Measurements from ENCODE around the gene KRT33A.

KRT33A gene

DNA sequence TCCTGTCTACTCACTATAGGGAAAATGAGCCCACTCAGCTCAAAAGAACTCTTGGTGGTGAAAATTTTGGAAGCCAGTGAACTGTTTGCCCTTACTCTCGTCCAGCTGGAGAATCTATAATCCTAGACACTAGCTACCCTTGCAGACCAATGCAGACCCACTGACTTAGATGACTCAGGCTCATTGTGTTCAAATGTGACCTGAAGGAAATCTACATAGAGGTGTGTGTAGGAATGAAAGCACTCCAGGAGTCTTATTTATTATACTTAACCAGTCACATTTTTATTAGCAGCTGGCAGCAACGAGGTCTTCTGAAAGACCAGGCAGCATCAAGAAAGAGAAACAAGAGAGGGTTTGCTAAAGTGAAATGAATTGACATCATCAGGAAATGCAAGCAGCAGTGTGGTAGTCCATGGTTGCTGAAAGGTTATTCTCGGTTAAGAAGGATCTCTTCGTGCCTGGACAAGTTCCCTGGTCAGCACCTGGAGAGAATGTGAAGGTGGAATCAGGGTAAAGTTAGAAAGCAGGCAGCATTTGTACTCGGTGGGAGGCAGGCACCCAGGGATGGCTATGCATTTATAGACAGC is 49.3 kb downstream of the KRT33A start:
- H3K36me3 ChIP-seq (ENCODE audit: control insufficient read depth, insufficient read depth, low read length), result no peaks in the 10 kb centered on the region
- DNase-seq (ENCODE audit: extremely low read depth, insufficient read length), result no peak
- TF ChIP-seq CTCF (IDR thresholded peaks at IDR 0.05; ENCODE audit: insufficient read depth, low read length, poor library complexity, severe bottlenecking), result no peak
- no peaks in the 10 kb centered on the region for H3K27me3 ChIP-seq (replicated peaks; ENCODE audit: control insufficient read depth, insufficient read depth, low read length)
- no peak overlapping the region for H3K4me3 ChIP-seq (replicated peaks; ENCODE audit: low read depth, low read length)

GRCh38 chr17:41298458-41299135 is 52.0 kb downstream of the KRT33A start:
- no peak for TF ChIP-seq CTCF (IDR thresholded peaks at IDR 0.05; ENCODE audit: insufficient read depth, low read length, poor library complexity, severe bottlenecking)
- Histone ChIP-seq H3K4me3 (replicated peaks; ENCODE audit: low read depth, low read length) (no peak overlapping the region), H3K27me3 (replicated peaks; ENCODE audit: control insufficient read depth, insufficient read depth, low read length) (no peaks in the 10 kb centered on the region), H3K36me3 (ENCODE audit: control insufficient read depth, insufficient read depth, low read length) (no peaks in the 10 kb centered on the region)
- no peak for DNase-seq (ENCODE audit: extremely low read depth, insufficient read length)

DNA sequence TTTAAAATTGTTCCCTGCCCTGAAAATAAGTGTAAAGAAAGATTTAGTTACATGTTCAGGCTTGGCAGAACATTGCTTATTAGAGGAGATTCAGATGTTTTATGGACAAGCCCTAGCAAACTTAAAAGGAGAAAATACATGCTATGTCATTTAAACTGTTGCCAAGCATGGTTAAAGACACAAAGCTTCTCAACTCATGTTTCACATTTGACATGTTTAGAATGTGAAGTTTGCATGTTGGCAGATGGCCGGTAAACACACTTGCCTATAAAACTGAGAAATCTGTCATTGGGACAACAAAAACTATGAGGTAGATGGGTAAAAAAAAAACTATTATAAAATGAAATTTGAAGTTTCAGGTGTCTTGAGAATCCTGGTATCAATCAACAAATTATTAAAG is 53.8 kb downstream of the KRT33A start:
- no peak for TF ChIP-seq CTCF (IDR thresholded peaks at IDR 0.05; ENCODE audit: insufficient read depth, low read length, poor library complexity, severe bottlenecking)

More for the DNA sequence above, 53.8 kb downstream of the KRT33A start:
- Histone ChIP-seq H3K27me3 (replicated peaks; ENCODE audit: control insufficient read depth, insufficient read depth, low read length) (no peaks in the 10 kb centered on the region), H3K36me3 (ENCODE audit: control insufficient read depth, insufficient read depth, low read length) (no peaks in the 10 kb centered on the region), H3K4me3 (replicated peaks; ENCODE audit: low read depth, low read length) (no peak overlapping the region)
- no peak for DNase-seq (ENCODE audit: extremely low read depth, insufficient read length)

Data from GM06990 (cell line).